MCF 10A (cell line): Measurements from ENCODE around the gene ROGDI. TPM values are rescaled to one million over a fixed set of nuclear protein-coding genes. Genes with fewer than 3 reads are reported as not detected.

Source experiments
- BruUV-seq: library from RNA; stranded (reverse); fragments of 400-500 nt; replicated peaks from 2 replicates; lab custom pipeline; 2021; lab: Mats Ljungman, UMichigan
- CTCF ChIA-PET: fragments of 300-600 bp; sonication (Branson Sonifier 250); formaldehyde crosslinking; extraction: SDS; loops from one replicate; lab custom pipeline; 2021; ENCODE audit warnings: antibody characterized with exemption, inconsistent platforms; lab: Yijun Ruan, JAX
- POLR2A ChIA-PET: fragments of 300-600, 350-650 bp; sonication (Branson Sonifier 250); formaldehyde crosslinking; extraction: SDS; loops from one replicate; lab custom pipeline; 2020; ENCODE audit warnings: antibody characterized with exemption, inconsistent platforms; lab: Yijun Ruan, JAX
- DNase-seq: peaks from one replicate; pipeline ENCODE4 v3.0.0-alpha.2; 2018; ENCODE audit not compliant: unreplicated experiment
- H3K27ac Mint-ChIP-seq: one replicate; pipeline ENCODE4 v1.8.0; 2022; ENCODE audit warnings: mild to moderate bottlenecking, low read depth, mixed read lengths; ENCODE audit not compliant: unreplicated experiment
- H3K27me3 Mint-ChIP-seq: one replicate; pipeline ENCODE4 v1.8.0; 2022; ENCODE audit warnings: mixed read lengths; ENCODE audit not compliant: insufficient read depth, unreplicated experiment
- H3K36me3 Mint-ChIP-seq: one replicate; pipeline ENCODE4 v1.8.0; 2022; ENCODE audit warnings: mild to moderate bottlenecking, moderate library complexity, mixed read lengths; ENCODE audit not compliant: insufficient read depth, unreplicated experiment
- H3K4me1 Mint-ChIP-seq: one replicate; pipeline ENCODE4 v1.8.0; 2022; ENCODE audit warnings: mixed read lengths; ENCODE audit not compliant: insufficient read depth, unreplicated experiment
- H3K4me3 Mint-ChIP-seq: one replicate; pipeline ENCODE4 v1.8.0; 2022; ENCODE audit warnings: mild to moderate bottlenecking, moderate library complexity, mixed read lengths; ENCODE audit not compliant: unreplicated experiment
- H3K9me3 Mint-ChIP-seq: one replicate; pipeline ENCODE4 v1.8.0; 2022; ENCODE audit warnings: mixed read lengths; ENCODE audit not compliant: unreplicated experiment
- CTCF ChIP-seq: fragments of 200-600 bp; IDR thresholded peaks from one replicate; pipeline ENCODE4 v1.8.0; 2022; ENCODE audit warnings: antibody characterized with exemption, mild to moderate bottlenecking; ENCODE audit not compliant: unreplicated experiment
- intact Hi-C: fragments of 100-400 bp; cut with micrococcal nuclease; formaldehyde crosslinking; loops from 2 replicates; pipeline ENCODE4 v1.14.1; 2022
- total RNA-seq: library from RNA; stranded (reverse); gene quantifications from 2 replicates; pipeline ENCODE4 v1.2.3, GENCODE V29; 2022

The ROGDI gene
- total RNA-seq, 1 experiment from 2014 or later: 5.9 TPM

- intact Hi-C loops: no loop called here
- no peak for TF ChIP-seq CTCF
- Mint-ChIP-seq H3K27ac (no peak overlapping the region), H3K4me3 (no peak overlapping the region), H3K36me3 (peaks cover 95% of the 10 kb centered on the region), H3K9me3 (no peaks in the 10 kb centered on the region), H3K4me1 (no peaks in the 10 kb centered on the region), H3K27me3 (no peaks in the 10 kb centered on the region)
- POLR2A ChIA-PET: no interaction called here
- CTCF ChIA-PET: interaction anchor here (0.6 kb wide), 1 partner anchor 20 kb away, joined by 3 read pairs; no protein-coding TSS in a partner anchor
- BruUV-seq: no TSS peak
- DNase-seq: no peak
These were observed 12.2 kb upstream of the ROGDI start for GRCh38 chr16:4814542-4815173.

GRCh38 chr16:4814046-4814445 lies 11.6 kb upstream of the ROGDI start:
- H3K4me3 Mint-ChIP-seq: no peak overlapping the region
- no peaks in the 10 kb centered on the region for H3K4me1 Mint-ChIP-seq
- intact Hi-C loops: no loop called here
- H3K9me3 Mint-ChIP-seq: no peaks in the 10 kb centered on the region
- ChIA-PET CTCF (interaction anchor here (0.6 to 0.8 kb wide), 3 partner anchors 20 to 142 kb away, joined by 3 to 5 read pairs (median 3); no protein-coding TSS in a partner anchor), POLR2A (no interaction called here)
- no peak overlapping the region for H3K27ac Mint-ChIP-seq
- no TSS peak for BruUV-seq
- no peak for TF ChIP-seq CTCF
- H3K27me3 Mint-ChIP-seq: no peaks in the 10 kb centered on the region
- peaks cover 98% of the 10 kb centered on the region for H3K36me3 Mint-ChIP-seq
- no peak for DNase-seq

GRCh38 chr16:4813251-4814003 lies 11.0 kb upstream of the ROGDI start:
- no peak for TF ChIP-seq CTCF
- H3K27me3 Mint-ChIP-seq: no peaks in the 10 kb centered on the region
- intact Hi-C loops: no loop called here
- no TSS peak for BruUV-seq
- ChIA-PET POLR2A (interaction anchor here (0.7 kb wide), 1 partner anchor 102 kb away, joined by 5 read pairs; no protein-coding TSS in a partner anchor), CTCF (interaction anchor here (0.6 to 0.8 kb wide), 3 partner anchors 19 to 143 kb away, joined by 3 to 5 read pairs (median 3); no protein-coding TSS in a partner anchor)
- no peak for DNase-seq
- H3K4me3 Mint-ChIP-seq: no peak overlapping the region
- no peaks in the 10 kb centered on the region for H3K4me1 Mint-ChIP-seq
- no peaks in the 10 kb centered on the region for H3K9me3 Mint-ChIP-seq
- peaks cover 99% of the 10 kb centered on the region for H3K36me3 Mint-ChIP-seq
- H3K27ac Mint-ChIP-seq: no peak overlapping the region

- CTCF ChIA-PET: interaction anchor here (0.5 to 1.2 kb wide), 3 partner anchors 12 to 195 kb away, joined by 3 to 5 read pairs (median 3); no protein-coding TSS in a partner anchor
- no TSS peak for BruUV-seq
- POLR2A ChIA-PET: interaction anchor here (0.6 to 1.0 kb wide), 2 partner anchors 43 to 1956 kb away, joined by 3 to 4 read pairs; no protein-coding TSS in a partner anchor
- Mint-ChIP-seq H3K27ac (no peak overlapping the region), H3K9me3 (no peaks in the 10 kb centered on the region), H3K4me3 (no peak overlapping the region), H3K27me3 (no peaks in the 10 kb centered on the region), H3K4me1 (no peaks in the 10 kb centered on the region), H3K36me3 (peaks cover 99% of the 10 kb centered on the region)
- intact Hi-C loops: no loop called here
- TF ChIP-seq CTCF: no peak
- no peak for DNase-seq
These were observed 9.3 kb upstream of the ROGDI start for GRCh38 chr16:4811773-4812172.
